ENCODE data around the gene CNTN1.
"Not testable (repeated sequence)": the region's sequence is repeated elsewhere in the genome, so short reads cannot be mapped to it uniquely, and the experiment has no call there.

CNTN1 gene

DNA sequence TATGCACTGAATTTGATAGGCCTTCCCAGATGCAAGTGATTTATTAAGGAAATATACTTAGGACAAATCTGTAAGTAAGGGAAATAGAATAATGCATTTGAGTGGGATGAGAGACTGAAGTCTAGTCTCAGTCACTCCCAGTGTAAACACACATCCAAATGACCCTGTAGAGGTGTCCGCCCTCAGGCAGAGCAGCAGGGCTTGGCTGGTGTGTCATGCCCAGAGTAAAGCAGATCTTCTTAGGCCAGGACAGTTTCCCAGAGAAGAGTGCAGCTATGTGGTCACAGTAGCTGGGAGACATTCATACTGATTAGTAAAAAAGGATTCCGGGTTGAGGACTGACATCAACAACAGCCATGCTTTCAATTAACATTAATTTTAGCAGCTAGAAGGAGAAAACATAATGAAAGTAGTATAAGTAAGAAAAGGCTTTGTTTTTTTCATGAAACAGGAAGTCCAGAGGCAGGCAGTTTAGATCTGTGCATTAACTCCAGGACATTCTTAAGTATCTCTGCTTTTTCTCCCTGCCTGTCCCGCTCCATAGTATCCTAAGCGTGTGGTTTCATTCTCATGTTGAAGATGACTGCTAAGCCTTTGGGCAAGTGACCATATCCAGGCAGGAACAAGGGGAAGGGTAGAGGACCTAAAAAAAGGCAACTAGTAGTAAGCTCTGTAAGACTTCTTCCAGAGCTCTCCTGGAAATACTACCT, 35.7 kb downstream of the CNTN1 start:
- Histone ChIP-seq H3K4me1 (ENCODE audit: control insufficient read depth in 5 of 5, insufficient read depth in 5 of 5, low read length in 5 of 5) (no peaks in the 10 kb centered on the region), H3K27ac (ENCODE audit: low read depth, low read length) (no peak overlapping the region), H3K9ac (ENCODE audit: low read length in 5 of 5) (no peak overlapping the region), H3K9me3 (ENCODE audit: control insufficient read depth in 5 of 5, low read length in 5 of 5) (no peaks in the 10 kb centered on the region), H3K36me3 (ENCODE audit: control insufficient read depth in 5 of 5, insufficient read depth in 5 of 5, low read length in 5 of 5) (no peaks in the 10 kb centered on the region), H3K27me3 (ENCODE audit: control insufficient read depth in 5 of 5, insufficient read depth in 4 of 5, low read length in 5 of 5) (no peaks in the 10 kb centered on the region), H3K4me3 (ENCODE audit: low read depth in 1 of 5, low read length in 5 of 5) (no peak overlapping the region)

DNA sequence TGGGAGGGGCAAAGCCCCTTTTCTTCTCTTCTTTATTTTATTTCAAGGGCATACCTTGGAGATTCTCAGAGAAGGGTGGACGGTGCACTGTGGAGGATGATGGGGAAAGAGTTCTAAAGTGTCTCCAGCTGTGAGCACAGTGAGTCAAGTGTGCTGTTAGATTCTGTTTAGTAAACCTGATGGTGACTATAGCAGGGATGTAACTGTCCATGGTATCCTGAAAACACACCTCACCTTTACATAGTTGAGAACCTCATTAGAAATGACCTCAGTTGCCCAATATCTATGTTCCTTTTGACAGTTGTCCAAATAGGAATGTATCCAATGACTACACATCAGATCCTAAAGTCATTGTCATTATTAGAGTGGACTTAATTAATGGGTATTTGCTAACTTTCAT, 38.0 kb downstream of the CNTN1 start:
- no peaks in the 10 kb centered on the region for H3K9me3 ChIP-seq (ENCODE audit: control insufficient read depth in 5 of 5, low read length in 5 of 5)
- H3K9ac ChIP-seq (ENCODE audit: low read length in 5 of 5): no peak overlapping the region
- H3K4me3 ChIP-seq (ENCODE audit: low read depth in 1 of 5, low read length in 5 of 5): no peak overlapping the region
- H3K27ac ChIP-seq (ENCODE audit: low read depth, low read length): no peak overlapping the region
- no peaks in the 10 kb centered on the region for H3K27me3 ChIP-seq (ENCODE audit: control insufficient read depth in 5 of 5, insufficient read depth in 4 of 5, low read length in 5 of 5)
- H3K4me1 ChIP-seq (ENCODE audit: control insufficient read depth in 5 of 5, insufficient read depth in 5 of 5, low read length in 5 of 5): no peaks in the 10 kb centered on the region
- H3K36me3 ChIP-seq (ENCODE audit: control insufficient read depth in 5 of 5, insufficient read depth in 5 of 5, low read length in 5 of 5): no peaks in the 10 kb centered on the region

DNA sequence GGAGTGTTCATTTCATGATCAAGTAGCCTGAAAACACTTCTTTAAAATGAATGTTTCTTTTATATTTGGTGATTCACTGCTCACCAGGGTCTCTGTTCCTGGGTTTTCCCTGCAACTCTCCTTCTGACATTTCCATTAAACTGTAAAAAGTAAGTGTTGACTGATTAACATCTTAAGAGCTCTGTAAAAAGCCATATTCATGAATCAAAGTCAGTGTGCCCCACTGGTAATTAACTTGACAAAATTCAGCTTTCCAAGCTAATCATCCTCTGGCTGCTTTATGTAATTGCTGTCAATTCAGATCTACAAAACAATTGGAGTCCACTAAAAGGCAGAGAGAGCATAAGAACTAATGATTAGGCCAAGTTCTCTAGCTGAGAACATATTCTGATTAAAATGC, 41.6 kb downstream of the CNTN1 start:
- H3K4me1 ChIP-seq (ENCODE audit: control insufficient read depth in 5 of 5, insufficient read depth in 5 of 5, low read length in 5 of 5): no peaks in the 10 kb centered on the region
- H3K27ac ChIP-seq (ENCODE audit: low read depth, low read length): no peak overlapping the region
- H3K36me3 ChIP-seq (ENCODE audit: control insufficient read depth in 5 of 5, insufficient read depth in 5 of 5, low read length in 5 of 5): no peaks in the 10 kb centered on the region
- no peak overlapping the region for H3K4me3 ChIP-seq (ENCODE audit: low read depth in 1 of 5, low read length in 5 of 5)
- no peaks in the 10 kb centered on the region for H3K9me3 ChIP-seq (ENCODE audit: control insufficient read depth in 5 of 5, low read length in 5 of 5)
- no peak overlapping the region for H3K9ac ChIP-seq (ENCODE audit: low read length in 5 of 5)
- H3K27me3 ChIP-seq (ENCODE audit: control insufficient read depth in 5 of 5, insufficient read depth in 4 of 5, low read length in 5 of 5): no peaks in the 10 kb centered on the region

DNA sequence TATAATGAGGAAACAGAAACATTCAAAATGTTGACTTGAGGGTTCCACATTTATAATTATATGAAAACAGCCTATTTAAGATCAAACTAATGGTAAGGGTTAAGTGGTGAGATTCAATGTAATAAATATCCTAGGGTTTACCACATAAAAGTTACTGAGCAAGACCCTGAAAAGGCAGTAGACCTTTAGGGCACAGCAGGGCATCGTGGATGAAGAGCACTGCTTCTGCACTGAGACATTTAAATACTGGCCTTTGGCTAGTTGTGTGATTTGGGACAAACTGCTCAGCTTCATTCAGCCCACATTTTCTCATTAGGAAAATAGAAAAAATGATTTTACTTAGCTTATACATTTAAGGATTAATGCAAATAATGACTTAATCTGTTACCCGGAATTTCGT, 42.0 kb downstream of the CNTN1 start:
- H3K9ac ChIP-seq (ENCODE audit: low read length in 5 of 5): no peak overlapping the region
- no peaks in the 10 kb centered on the region for H3K27me3 ChIP-seq (ENCODE audit: control insufficient read depth in 5 of 5, insufficient read depth in 4 of 5, low read length in 5 of 5)
- H3K4me1 ChIP-seq (ENCODE audit: control insufficient read depth in 5 of 5, insufficient read depth in 5 of 5, low read length in 5 of 5): no peaks in the 10 kb centered on the region
- H3K9me3 ChIP-seq (ENCODE audit: control insufficient read depth in 5 of 5, low read length in 5 of 5): no peaks in the 10 kb centered on the region
- H3K36me3 ChIP-seq (ENCODE audit: control insufficient read depth in 5 of 5, insufficient read depth in 5 of 5, low read length in 5 of 5): no peaks in the 10 kb centered on the region
- no peak overlapping the region for H3K27ac ChIP-seq (ENCODE audit: low read depth, low read length)
- H3K4me3 ChIP-seq (ENCODE audit: low read depth in 1 of 5, low read length in 5 of 5): no peak overlapping the region

DNA sequence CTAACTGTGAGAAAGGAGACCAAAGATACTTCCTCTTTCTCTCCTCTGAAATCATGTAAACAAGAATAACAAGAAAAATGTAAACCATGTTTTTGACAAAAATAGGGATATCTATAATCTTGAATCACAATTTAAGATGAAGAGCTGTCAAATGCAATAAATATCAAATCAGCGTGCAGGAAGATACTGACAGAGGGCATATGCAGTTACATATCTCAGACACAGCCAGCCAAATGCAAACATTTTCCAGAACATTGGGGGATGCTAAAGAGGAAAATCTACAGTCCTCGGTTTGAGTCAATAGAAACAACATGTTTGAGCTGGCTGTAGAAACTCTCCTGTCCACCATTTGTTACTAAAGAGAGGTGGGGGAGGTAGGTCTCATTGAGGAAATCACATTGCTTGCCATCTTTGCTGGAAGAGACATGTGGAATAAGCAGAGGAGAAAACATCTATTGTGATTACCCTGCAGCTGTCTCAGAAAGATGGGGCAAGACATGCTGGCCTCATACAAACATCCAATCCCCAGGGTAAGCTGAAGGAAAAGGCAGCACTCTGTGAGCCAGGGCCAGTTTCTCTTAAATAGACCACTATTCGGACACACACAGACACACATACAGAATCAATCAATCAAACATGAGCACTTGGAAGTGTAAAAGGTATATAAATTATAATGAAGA, 43.5 kb downstream of the CNTN1 start:
- Histone ChIP-seq H3K27me3 (ENCODE audit: control insufficient read depth in 5 of 5, insufficient read depth in 4 of 5, low read length in 5 of 5) (no peaks in the 10 kb centered on the region), H3K9ac (ENCODE audit: low read length in 5 of 5) (no peak overlapping the region)

DNA sequence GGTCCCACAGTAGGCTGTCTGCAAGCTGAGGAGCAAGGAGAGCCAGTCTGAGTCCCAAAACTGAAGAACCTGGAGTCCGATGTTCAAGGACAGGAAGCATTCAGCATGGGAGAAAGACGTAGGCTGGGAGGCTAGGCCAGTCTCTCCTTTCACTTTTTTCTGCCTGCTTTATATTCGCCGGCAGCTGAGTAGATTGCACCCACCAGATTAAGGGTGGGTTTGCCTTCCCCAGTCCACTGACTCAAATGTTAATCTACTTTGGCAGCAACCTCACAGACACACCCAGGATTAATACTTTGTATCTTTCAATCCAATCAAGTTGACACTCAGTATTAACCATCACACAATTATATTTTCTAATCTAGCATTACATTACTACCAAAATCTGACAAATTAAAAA, 45.2 kb downstream of the CNTN1 start:
- not testable (repeated sequence) for H3K27me3 ChIP-seq (ENCODE audit: control insufficient read depth in 5 of 5, insufficient read depth in 4 of 5, low read length in 5 of 5); H3K36me3 ChIP-seq (ENCODE audit: control insufficient read depth in 5 of 5, insufficient read depth in 5 of 5, low read length in 5 of 5); H3K9ac ChIP-seq (ENCODE audit: low read length in 5 of 5); H3K27ac ChIP-seq (ENCODE audit: low read depth, low read length); H3K9me3 ChIP-seq (ENCODE audit: control insufficient read depth in 5 of 5, low read length in 5 of 5); H3K4me3 ChIP-seq (ENCODE audit: low read depth in 1 of 5, low read length in 5 of 5); H3K4me1 ChIP-seq (ENCODE audit: control insufficient read depth in 5 of 5, insufficient read depth in 5 of 5, low read length in 5 of 5)

More for the DNA sequence above, 43.5 kb downstream of the CNTN1 start:
- no peaks in the 10 kb centered on the region for H3K36me3 ChIP-seq (ENCODE audit: control insufficient read depth in 5 of 5, insufficient read depth in 5 of 5, low read length in 5 of 5)
- no peaks in the 10 kb centered on the region for H3K9me3 ChIP-seq (ENCODE audit: control insufficient read depth in 5 of 5, low read length in 5 of 5)
- no peaks in the 10 kb centered on the region for H3K4me1 ChIP-seq (ENCODE audit: control insufficient read depth in 5 of 5, insufficient read depth in 5 of 5, low read length in 5 of 5)
- no peak overlapping the region for H3K4me3 ChIP-seq (ENCODE audit: low read depth in 1 of 5, low read length in 5 of 5)
- no peak overlapping the region for H3K27ac ChIP-seq (ENCODE audit: low read depth, low read length)

DNA sequence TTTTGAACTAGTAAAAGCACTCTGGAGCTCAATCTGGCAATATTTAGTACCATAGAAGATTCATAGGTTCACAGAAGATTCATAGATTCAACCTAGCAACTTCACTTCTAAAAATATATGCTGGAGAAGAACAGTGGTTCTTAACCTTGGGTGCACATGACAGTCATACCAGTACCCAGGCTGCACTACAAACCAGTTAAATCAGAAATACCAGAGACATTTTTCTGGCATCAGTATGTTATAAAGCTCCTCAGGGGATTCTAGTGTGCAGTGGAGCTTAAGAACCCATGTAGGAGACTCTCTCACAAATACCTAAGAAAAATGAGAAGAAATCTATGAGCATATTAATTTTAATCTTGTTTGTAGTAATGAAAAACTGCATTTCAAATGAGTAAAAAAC, 46.6 kb downstream of the CNTN1 start:
- no peaks in the 10 kb centered on the region for H3K36me3 ChIP-seq (ENCODE audit: control insufficient read depth in 5 of 5, insufficient read depth in 5 of 5, low read length in 5 of 5)

DNA sequence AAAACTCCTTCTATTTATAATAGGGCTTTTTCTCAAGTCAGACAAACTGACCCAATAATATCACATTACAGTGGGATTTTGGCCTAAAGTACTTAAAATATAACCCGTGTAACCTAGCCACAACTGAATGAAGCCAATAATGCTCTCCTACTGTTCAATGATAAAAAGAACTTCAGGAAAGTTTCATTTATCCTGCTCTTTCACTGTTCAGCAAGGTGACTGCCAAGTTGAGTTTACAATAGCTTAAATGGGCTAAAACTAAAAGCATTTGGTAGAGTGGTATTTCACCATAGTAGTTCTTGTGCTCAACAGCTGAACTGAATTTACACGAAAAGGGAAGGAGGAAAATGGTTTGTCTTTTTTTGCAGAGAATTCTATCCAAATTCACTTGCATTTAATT, 49.8 kb downstream of the CNTN1 start:
- H3K27me3 ChIP-seq (ENCODE audit: control insufficient read depth in 5 of 5, insufficient read depth in 4 of 5, low read length in 5 of 5): no peaks in the 10 kb centered on the region

More for the DNA sequence above, 46.6 kb downstream of the CNTN1 start:
- H3K9me3 ChIP-seq (ENCODE audit: control insufficient read depth in 5 of 5, low read length in 5 of 5): no peaks in the 10 kb centered on the region
- no peak overlapping the region for H3K27ac ChIP-seq (ENCODE audit: low read depth, low read length)
- no peak overlapping the region for H3K4me3 ChIP-seq (ENCODE audit: low read depth in 1 of 5, low read length in 5 of 5)
- H3K27me3 ChIP-seq (ENCODE audit: control insufficient read depth in 5 of 5, insufficient read depth in 4 of 5, low read length in 5 of 5): no peaks in the 10 kb centered on the region
- no peaks in the 10 kb centered on the region for H3K4me1 ChIP-seq (ENCODE audit: control insufficient read depth in 5 of 5, insufficient read depth in 5 of 5, low read length in 5 of 5)
- H3K9ac ChIP-seq (ENCODE audit: low read length in 5 of 5): no peak overlapping the region

DNA sequence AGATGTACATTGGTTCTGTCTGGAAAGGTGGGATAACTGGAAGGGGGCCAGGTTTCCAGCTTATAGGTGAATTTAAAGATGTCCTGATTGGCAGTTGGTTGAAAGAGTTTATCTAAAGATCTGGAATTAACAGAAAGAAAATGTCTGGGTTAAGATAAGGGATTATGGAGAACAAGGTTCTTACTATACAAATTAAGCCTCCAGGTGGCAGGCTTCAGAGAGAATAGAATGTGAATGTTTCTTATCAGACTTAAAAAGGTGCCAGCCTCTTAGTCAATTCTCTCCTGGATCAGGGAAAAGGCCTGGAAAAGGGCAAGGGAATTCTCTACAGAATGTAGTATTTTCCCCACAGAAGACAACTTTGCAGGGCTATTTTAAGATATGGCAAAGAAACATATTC, 53.1 kb downstream of the CNTN1 start:
- H3K27me3 ChIP-seq (ENCODE audit: control insufficient read depth in 5 of 5, insufficient read depth in 4 of 5, low read length in 5 of 5): no peaks in the 10 kb centered on the region
- no peak overlapping the region for H3K4me3 ChIP-seq (ENCODE audit: low read depth in 1 of 5, low read length in 5 of 5)
- no peak overlapping the region for H3K9ac ChIP-seq (ENCODE audit: low read length in 5 of 5)
- H3K36me3 ChIP-seq (ENCODE audit: control insufficient read depth in 5 of 5, insufficient read depth in 5 of 5, low read length in 5 of 5): no peaks in the 10 kb centered on the region
- H3K27ac ChIP-seq (ENCODE audit: low read depth, low read length): no peak overlapping the region
- no peaks in the 10 kb centered on the region for H3K9me3 ChIP-seq (ENCODE audit: control insufficient read depth in 5 of 5, low read length in 5 of 5)
- no peaks in the 10 kb centered on the region for H3K4me1 ChIP-seq (ENCODE audit: control insufficient read depth in 5 of 5, insufficient read depth in 5 of 5, low read length in 5 of 5)

More for the DNA sequence above, 49.8 kb downstream of the CNTN1 start:
- H3K9me3 ChIP-seq (ENCODE audit: control insufficient read depth in 5 of 5, low read length in 5 of 5): no peaks in the 10 kb centered on the region
- no peak overlapping the region for H3K9ac ChIP-seq (ENCODE audit: low read length in 5 of 5)
- H3K4me3 ChIP-seq (ENCODE audit: low read depth in 1 of 5, low read length in 5 of 5): no peak overlapping the region
- H3K36me3 ChIP-seq (ENCODE audit: control insufficient read depth in 5 of 5, insufficient read depth in 5 of 5, low read length in 5 of 5): no peaks in the 10 kb centered on the region
- no peak overlapping the region for H3K27ac ChIP-seq (ENCODE audit: low read depth, low read length)
- H3K4me1 ChIP-seq (ENCODE audit: control insufficient read depth in 5 of 5, insufficient read depth in 5 of 5, low read length in 5 of 5): no peaks in the 10 kb centered on the region

DNA sequence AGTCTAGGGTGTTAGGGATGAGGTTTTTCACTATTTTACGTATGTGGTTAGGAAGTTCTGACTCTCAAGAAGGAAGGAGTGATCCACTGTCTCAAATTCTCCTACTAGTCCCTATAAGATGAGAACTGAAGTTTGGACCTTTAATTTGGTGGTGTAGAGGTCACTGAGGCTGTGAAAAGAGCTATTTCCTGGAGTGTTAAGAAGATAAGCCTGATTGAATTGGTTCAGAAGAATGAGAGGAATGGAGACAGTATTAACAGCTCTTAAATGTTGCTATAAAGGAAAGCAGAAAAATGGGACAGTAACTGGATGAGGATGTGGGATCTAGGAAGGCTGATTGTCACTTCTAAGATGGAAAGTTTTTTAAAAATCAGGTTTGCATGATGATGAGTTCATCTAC, 57.6 kb downstream of the CNTN1 start:
- no peak overlapping the region for H3K4me3 ChIP-seq (ENCODE audit: low read depth in 1 of 5, low read length in 5 of 5)
- H3K27ac ChIP-seq (ENCODE audit: low read depth, low read length): no peak overlapping the region
- H3K4me1 ChIP-seq (ENCODE audit: control insufficient read depth in 5 of 5, insufficient read depth in 5 of 5, low read length in 5 of 5): no peaks in the 10 kb centered on the region
- H3K36me3 ChIP-seq (ENCODE audit: control insufficient read depth in 5 of 5, insufficient read depth in 5 of 5, low read length in 5 of 5): no peaks in the 10 kb centered on the region
- no peaks in the 10 kb centered on the region for H3K27me3 ChIP-seq (ENCODE audit: control insufficient read depth in 5 of 5, insufficient read depth in 4 of 5, low read length in 5 of 5)
- H3K9me3 ChIP-seq (ENCODE audit: control insufficient read depth in 5 of 5, low read length in 5 of 5): no peaks in the 10 kb centered on the region
- no peak overlapping the region for H3K9ac ChIP-seq (ENCODE audit: low read length in 5 of 5)
